Astrocyte (in vitro differentiated cells and primary cell): ENCODE measurements around the gene MLLT1. TPM values are rescaled to one million over a fixed set of nuclear protein-coding genes. Genes with fewer than 3 reads are reported as not detected.
A peak's percentile ranks its signal among the peaks of the same experiment; 100 is the strongest.

Source experiments
- DNase-seq: peaks from one replicate; pipeline ENCODE4 v3.0.0-alpha.2; 2010; ENCODE audit warnings: low read depth
- FAIRE-seq: peaks from 2 replicates; lab custom pipeline; 2011; peaks lifted over from hg19 to GRCh38; lab: Jason Lieb, UNC
- H2AFZ ChIP-seq: 2 replicates; pipeline ENCODE4 v1.6.0; 2012; ENCODE audit warnings: low read depth, low read length, inconsistent platforms
- H3K27ac ChIP-seq: 2 replicates; pipeline ENCODE4 v1.5.1; 2011; ENCODE audit warnings: low read depth, low read length, inconsistent platforms
- H3K27me3 ChIP-seq: 2 replicates; pipeline ENCODE4 v1.6.0; 2011; ENCODE audit warnings: low read length, inconsistent platforms; ENCODE audit not compliant: insufficient read depth
- H3K36me3 ChIP-seq: 2 replicates; pipeline ENCODE4 v1.5.1; 2011; ENCODE audit warnings: low read length, inconsistent platforms; ENCODE audit not compliant: insufficient read depth
- H3K4me1 ChIP-seq: 2 replicates; pipeline ENCODE4 v1.5.1; 2011; ENCODE audit warnings: low read length, inconsistent platforms; ENCODE audit not compliant: insufficient read depth
- H3K4me2 ChIP-seq: 2 replicates; pipeline ENCODE4 v1.6.0; 2012; ENCODE audit warnings: low read length, inconsistent platforms
- H3K4me3 ChIP-seq: 2 replicates; pipeline ENCODE4 v1.5.1; 2011; ENCODE audit warnings: low read depth, mild to moderate bottlenecking, low read length, inconsistent platforms; ENCODE audit not compliant: insufficient read depth
- H3K79me2 ChIP-seq: 2 replicates; pipeline ENCODE4 v1.6.0; 2012; ENCODE audit warnings: mild to moderate bottlenecking, low read length, inconsistent platforms; ENCODE audit not compliant: insufficient read depth
- H3K9ac ChIP-seq: 2 replicates; pipeline ENCODE4 v1.6.0; 2012; ENCODE audit warnings: mild to moderate bottlenecking, low read length, inconsistent platforms
- H3K9me3 ChIP-seq: 2 replicates; pipeline ENCODE4 v1.5.1; 2012; ENCODE audit warnings: low read depth, mild to moderate bottlenecking, low read length, inconsistent platforms; ENCODE audit not compliant: insufficient read depth
- H4K20me1 ChIP-seq: 2 replicates; pipeline ENCODE4 v1.6.0; 2012; ENCODE audit warnings: low read length, inconsistent platforms; ENCODE audit not compliant: insufficient read depth
- H3K27ac Mint-ChIP-seq: one replicate; pipeline ENCODE4 v1.8.0; 2021; ENCODE audit warnings: mild to moderate bottlenecking, mixed read lengths; ENCODE audit not compliant: unreplicated experiment
- H3K27me3 Mint-ChIP-seq: one replicate; pipeline ENCODE4 v1.8.0; 2021; ENCODE audit warnings: low read depth, mixed read lengths; ENCODE audit not compliant: unreplicated experiment
- H3K36me3 Mint-ChIP-seq: one replicate; pipeline ENCODE4 v1.8.0; 2021; ENCODE audit warnings: low read depth, mixed read lengths; ENCODE audit not compliant: unreplicated experiment
- H3K4me1 Mint-ChIP-seq: one replicate; pipeline ENCODE4 v1.8.0; 2021; ENCODE audit warnings: low read depth, mixed read lengths; ENCODE audit not compliant: unreplicated experiment
- H3K4me3 Mint-ChIP-seq: one replicate; pipeline ENCODE4 v1.8.0; 2021; ENCODE audit warnings: mild to moderate bottlenecking, moderate library complexity, mixed read lengths; ENCODE audit not compliant: unreplicated experiment
- H3K9me3 Mint-ChIP-seq: one replicate; pipeline ENCODE4 v1.8.0; 2021; ENCODE audit warnings: mild to moderate bottlenecking, mixed read lengths; ENCODE audit not compliant: unreplicated experiment
- CTCF ChIP-seq: IDR thresholded peaks from 2 replicates; pipeline ENCODE4 v1.5.1; 2011; ENCODE audit warnings: low read depth, mild to moderate bottlenecking, inconsistent platforms, low read length, moderate library complexity; ENCODE audit not compliant: insufficient read depth
- EZH2 ChIP-seq: IDR thresholded peaks from 2 replicates; pipeline ENCODE4 v1.6.1; 2012; ENCODE audit warnings: mild to moderate bottlenecking, low read length, inconsistent platforms; ENCODE audit not compliant: insufficient read depth
- total RNA-seq: library from RNA; stranded (reverse); gene quantifications from 2 replicates; pipeline ENCODE4 v1.2.1, GENCODE V29; 2021

Gene MLLT1
- total RNA-seq, 1 donor from 2014 or later = 46.0 TPM

- H3K36me3 ChIP-seq = no peaks in the 10 kb centered on the region
- FAIRE-seq = no peak
- no peaks in the 10 kb centered on the region for H3K9me3 Mint-ChIP-seq
Measured at GRCh38 chr19:6216996-6217751, 62.6 kb downstream of the MLLT1 start.

GRCh38 chr19:6216236-6216995 lies 63.4 kb downstream of the MLLT1 start:
- Mint-ChIP-seq H3K27ac (peak overlapping the region; percentile 62), H3K36me3 (no peaks in the 10 kb centered on the region), H3K9me3 (no peaks in the 10 kb centered on the region), H3K27me3 (no peaks in the 10 kb centered on the region), H3K4me1 (peaks cover 7% of the 10 kb centered on the region), H3K4me3 (no peak overlapping the region)
- TF ChIP-seq CTCF (no peak), EZH2 (no peak)
- H3K27ac ChIP-seq = no peak overlapping the region
- no peaks in the 10 kb centered on the region for H3K27me3 ChIP-seq
- no peak overlapping the region for H3K4me3 ChIP-seq
- FAIRE-seq (no peak), DNase-seq (no peak)
- peak overlapping the region; percentile 11 for H3K4me2 ChIP-seq
- no peak overlapping the region for H3K9ac ChIP-seq
- peaks cover 29% of the 10 kb centered on the region for H4K20me1 ChIP-seq
- no peaks in the 10 kb centered on the region for H3K36me3 ChIP-seq
- peaks cover 16% of the 10 kb centered on the region for H3K79me2 ChIP-seq
- H3K9me3 ChIP-seq = no peaks in the 10 kb centered on the region
- H2AFZ ChIP-seq = no peak overlapping the region
- peaks cover 29% of the 10 kb centered on the region for H3K4me1 ChIP-seq

More at GRCh38 chr19:6216996-6217751, 62.6 kb downstream of the MLLT1 start:
- Histone ChIP-seq H3K9ac (no peak overlapping the region), H4K20me1 (peaks cover 33% of the 10 kb centered on the region), H2AFZ (no peak overlapping the region), H3K4me1 (peaks cover 29% of the 10 kb centered on the region), H3K9me3 (no peaks in the 10 kb centered on the region), H3K4me2 (peak overlapping the region; percentile 11), H3K27ac (no peak overlapping the region), H3K79me2 (peaks cover 16% of the 10 kb centered on the region), H3K27me3 (no peaks in the 10 kb centered on the region), H3K4me3 (no peak overlapping the region)
- peak overlapping the region; percentile 62 for H3K27ac Mint-ChIP-seq
- H3K27me3 Mint-ChIP-seq = no peaks in the 10 kb centered on the region
- no peaks in the 10 kb centered on the region for H3K36me3 Mint-ChIP-seq
- TF ChIP-seq EZH2 (no peak), CTCF (no peak)
- H3K4me3 Mint-ChIP-seq = no peak overlapping the region
- peak; percentile 47 for DNase-seq
- peaks cover 7% of the 10 kb centered on the region for H3K4me1 Mint-ChIP-seq
